Brain microvascular endothelial cell (primary cell): ENCODE measurements around the gene CHTF18.

Experiments used
- DNase-seq: peaks from one replicate; pipeline ENCODE4 v3.0.0-alpha.2; 2020
- H3K27ac ChIP-seq: fragments of 250-450 bp; sonication (Bioruptor Pico); 2 replicates; pipeline ENCODE4 v1.5.1; 2020; ENCODE audit warnings: mild to moderate bottlenecking, moderate library complexity
- H3K27me3 ChIP-seq: fragments of 250-450 bp; sonication (Bioruptor Pico); replicated peaks from 2 replicates; pipeline ENCODE4 v1.5.1; 2020; ENCODE audit warnings: mild to moderate bottlenecking
- H3K36me3 ChIP-seq: fragments of 250-450 bp; sonication (Bioruptor Pico); replicated peaks from 2 replicates; pipeline ENCODE4 v1.5.1; 2020; ENCODE audit warnings: mild to moderate bottlenecking
- H3K4me3 ChIP-seq: 2 replicates; pipeline ENCODE4 v1.5.1; 2011; ENCODE audit warnings: low read depth, mild to moderate bottlenecking, control low read depth, low read length, moderate library complexity
- in situ Hi-C: cut with HindIII; loops from 2 replicates; pipeline ENCODE4 v1.10.0; 2017; ENCODE audit warnings: low sequenced_read_pairs, low pct_ligation_motif_present
- TF ChIP-seq, protein P1 (sequence below): IDR thresholded peaks from 2 replicates; pipeline ENCODE4 v1.5.1; 2011; ENCODE audit warnings: low read depth, mild to moderate bottlenecking, moderate library complexity, low read length, control low read depth, inconsistent platforms; ENCODE audit errors: missing control alignments

Gene CHTF18

DNA sequence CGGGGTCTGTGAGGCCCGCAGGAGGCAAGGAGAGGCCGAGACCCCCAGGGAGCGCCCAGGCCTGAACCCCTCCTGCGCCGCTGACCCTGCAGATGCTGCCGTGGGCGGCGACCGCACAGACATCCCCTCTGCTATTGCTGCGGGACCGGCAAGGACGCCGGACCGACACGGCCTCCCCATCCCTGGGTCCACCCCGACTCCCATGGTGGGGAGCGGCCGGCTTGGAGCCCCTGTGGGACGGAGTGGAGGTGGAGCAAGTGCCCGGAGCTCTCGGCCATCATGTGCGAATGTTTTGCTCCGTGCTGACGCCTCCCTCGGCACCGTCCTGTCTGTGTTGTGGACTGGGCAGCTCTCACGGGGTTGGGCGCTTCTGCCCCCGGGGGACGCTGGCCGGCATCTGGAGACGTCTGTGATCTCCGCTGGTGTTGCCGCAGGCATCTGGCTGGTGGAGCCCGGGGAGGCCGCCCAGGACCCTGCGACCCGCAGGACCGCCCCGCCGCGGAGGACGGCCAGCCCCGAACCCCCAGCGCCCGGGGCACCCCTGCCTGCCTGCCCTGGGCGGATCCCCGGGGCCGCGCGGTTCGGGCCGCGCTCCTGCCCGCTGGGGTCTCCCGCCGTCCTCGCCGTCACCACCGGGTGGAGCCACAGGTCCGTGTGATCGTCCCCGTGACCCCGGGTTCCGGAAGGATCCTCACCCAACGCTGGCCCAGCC, 24.9 kb downstream of the CHTF18 start:
- Histone ChIP-seq H3K4me3 (no peak overlapping the region), H3K27me3 (peaks cover 19% of the 10 kb centered on the region), H3K27ac (no peak overlapping the region), H3K36me3 (no peaks in the 10 kb centered on the region)
- TF ChIP-seq, protein P1, sequence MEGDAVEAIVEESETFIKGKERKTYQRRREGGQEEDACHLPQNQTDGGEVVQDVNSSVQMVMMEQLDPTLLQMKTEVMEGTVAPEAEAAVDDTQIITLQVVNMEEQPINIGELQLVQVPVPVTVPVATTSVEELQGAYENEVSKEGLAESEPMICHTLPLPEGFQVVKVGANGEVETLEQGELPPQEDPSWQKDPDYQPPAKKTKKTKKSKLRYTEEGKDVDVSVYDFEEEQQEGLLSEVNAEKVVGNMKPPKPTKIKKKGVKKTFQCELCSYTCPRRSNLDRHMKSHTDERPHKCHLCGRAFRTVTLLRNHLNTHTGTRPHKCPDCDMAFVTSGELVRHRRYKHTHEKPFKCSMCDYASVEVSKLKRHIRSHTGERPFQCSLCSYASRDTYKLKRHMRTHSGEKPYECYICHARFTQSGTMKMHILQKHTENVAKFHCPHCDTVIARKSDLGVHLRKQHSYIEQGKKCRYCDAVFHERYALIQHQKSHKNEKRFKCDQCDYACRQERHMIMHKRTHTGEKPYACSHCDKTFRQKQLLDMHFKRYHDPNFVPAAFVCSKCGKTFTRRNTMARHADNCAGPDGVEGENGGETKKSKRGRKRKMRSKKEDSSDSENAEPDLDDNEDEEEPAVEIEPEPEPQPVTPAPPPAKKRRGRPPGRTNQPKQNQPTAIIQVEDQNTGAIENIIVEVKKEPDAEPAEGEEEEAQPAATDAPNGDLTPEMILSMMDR: peak; percentile 66
- peak; percentile 2 for DNase-seq
- in situ Hi-C loops: no loop called here

DNA sequence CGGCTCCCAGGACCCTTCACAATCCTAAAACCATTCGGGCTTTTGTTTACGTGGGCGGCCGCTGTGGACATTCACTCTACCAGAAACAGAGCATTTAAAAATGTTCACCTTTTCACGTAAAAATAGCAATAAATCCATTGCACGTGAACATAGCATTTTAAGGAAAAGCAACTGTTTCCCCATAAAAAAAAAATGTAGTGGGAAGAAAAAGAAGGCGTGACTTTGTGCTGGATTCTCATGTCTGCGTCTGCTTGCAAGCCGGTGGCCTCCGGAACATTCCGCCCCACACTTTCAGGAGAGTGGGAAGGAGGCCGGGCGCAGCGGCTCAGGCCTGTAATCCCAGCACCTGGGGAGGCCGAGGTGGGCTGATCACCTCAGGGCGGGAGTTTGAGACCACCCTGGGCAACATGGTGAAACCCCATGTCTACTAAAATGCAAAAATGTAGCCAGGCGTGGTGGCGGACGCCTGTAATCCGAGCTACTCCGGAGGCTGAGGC, 25.5 kb downstream of the CHTF18 start:
- H3K4me3 ChIP-seq: no peak overlapping the region
- H3K36me3 ChIP-seq: no peaks in the 10 kb centered on the region
- no peak for DNase-seq
- in situ Hi-C loops: no loop called here
- peaks cover 20% of the 10 kb centered on the region for H3K27me3 ChIP-seq
- H3K27ac ChIP-seq: no peak overlapping the region
- TF ChIP-seq, protein P1: no peak

DNA sequence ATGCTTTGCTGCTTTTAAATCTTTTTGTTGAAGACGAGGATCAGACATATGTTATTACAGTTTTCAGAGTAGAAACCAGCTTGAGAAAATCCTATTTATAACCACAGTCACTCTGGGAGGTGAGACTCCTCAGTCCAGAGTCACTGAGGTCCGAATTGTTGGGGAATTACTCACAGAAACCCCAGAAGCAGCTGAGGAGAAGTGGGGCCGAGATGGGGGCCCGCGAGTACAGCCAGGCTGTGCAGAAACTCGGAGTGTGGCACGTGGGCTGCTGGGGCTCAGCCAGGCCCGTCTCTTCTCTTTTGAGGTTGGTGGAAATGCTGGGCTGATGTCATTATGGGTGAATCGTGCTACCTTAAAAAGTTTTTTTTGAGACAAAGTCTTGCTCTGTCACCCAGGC, 26.6 kb downstream of the CHTF18 start:
- Histone ChIP-seq H3K36me3 (no peaks in the 10 kb centered on the region), H3K27ac (no peak overlapping the region), H3K27me3 (peaks cover 20% of the 10 kb centered on the region), H3K4me3 (no peak overlapping the region)
- TF ChIP-seq, protein P1: no peak
- in situ Hi-C loops: no loop called here
- DNase-seq: peak; percentile 28

DNA sequence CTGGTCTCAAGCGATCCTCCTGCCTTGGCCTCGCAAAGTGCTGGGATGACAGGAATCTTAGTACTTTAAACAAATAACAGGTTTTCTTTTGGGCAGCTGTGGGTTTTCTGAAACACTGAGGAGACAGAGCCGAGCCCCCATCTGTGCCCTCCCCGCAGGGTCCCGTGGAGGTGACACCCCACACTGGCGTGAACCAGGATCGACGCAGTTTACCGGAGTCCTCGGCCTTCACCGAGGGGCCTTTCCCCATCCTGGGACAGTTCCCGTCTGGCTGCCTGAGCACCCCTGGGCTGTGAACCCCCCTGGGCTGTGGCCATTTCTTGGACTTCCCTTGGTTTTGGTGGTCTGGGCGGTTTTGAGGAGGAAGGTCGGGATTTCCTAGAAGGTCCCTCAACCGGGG, 27.4 kb downstream of the CHTF18 start:
- H3K4me3 ChIP-seq: no peak overlapping the region
- DNase-seq: no peak
- TF ChIP-seq, protein P1: no peak
- no peaks in the 10 kb centered on the region for H3K36me3 ChIP-seq
- in situ Hi-C loops: no loop called here
- H3K27me3 ChIP-seq: peaks cover 20% of the 10 kb centered on the region
- H3K27ac ChIP-seq: no peak overlapping the region

DNA sequence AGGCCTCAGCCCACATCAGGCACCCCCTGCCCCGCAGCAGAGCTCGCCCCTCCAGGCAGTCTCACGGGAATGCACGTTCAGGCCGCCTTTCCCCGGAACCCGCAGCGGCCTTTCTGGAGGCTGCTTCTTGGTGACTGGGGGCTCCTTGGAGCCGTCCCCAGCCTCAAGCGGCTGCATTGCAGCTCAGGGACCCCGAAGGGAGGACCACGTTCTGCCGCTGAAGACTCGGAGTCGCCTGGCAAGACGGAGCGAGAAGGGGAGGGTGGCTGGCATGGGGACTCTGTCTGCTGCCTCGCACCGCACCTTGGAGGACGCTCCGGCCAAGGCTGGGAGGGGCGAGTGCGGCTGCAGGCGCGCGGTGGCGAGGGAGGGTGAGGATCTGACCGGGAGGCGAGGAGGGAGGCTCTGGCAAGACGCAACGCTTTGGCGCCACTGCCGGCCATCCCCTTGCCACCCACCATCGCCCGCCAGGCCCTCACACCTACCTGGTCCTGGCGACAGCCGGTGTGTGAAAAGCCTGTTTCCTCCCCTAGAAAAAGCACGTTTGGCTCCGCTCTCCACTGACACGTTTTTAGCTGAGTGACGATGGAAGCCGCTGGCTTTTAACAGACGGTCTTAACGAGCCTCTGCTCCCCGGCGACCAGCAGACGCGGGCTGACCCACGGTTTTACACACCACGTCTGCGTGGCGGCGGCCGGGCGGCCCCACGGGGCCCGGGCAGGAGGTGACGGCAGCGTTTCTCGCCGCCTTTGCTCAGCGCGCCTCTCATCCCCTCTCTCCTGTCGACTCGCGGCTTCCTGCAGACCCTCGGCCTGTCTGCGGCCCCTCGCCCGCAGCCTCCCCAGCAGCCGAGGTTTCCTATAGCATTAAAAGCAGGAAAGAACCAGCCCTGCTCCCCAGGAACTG, 28.8 kb downstream of the CHTF18 start:
- no peak for DNase-seq
- TF ChIP-seq, protein P1: no peak
- H3K36me3 ChIP-seq: no peaks in the 10 kb centered on the region
- peaks cover 18% of the 10 kb centered on the region for H3K27me3 ChIP-seq
- H3K27ac ChIP-seq: no peak overlapping the region
- H3K4me3 ChIP-seq: no peak overlapping the region
- in situ Hi-C loops: no loop called here
